Common myeloid progenitor, CD34-positive (primary cell): ENCODE measurements around the gene DDX10.

ENCODE experiments used
- CTCF ChIA-PET: fragments of 350-600 bp; sonication (Branson Sonifier 250); formaldehyde crosslinking; loops from one replicate; lab custom pipeline; 2021; ENCODE audit warnings: antibody characterized with exemption; lab: Charles Lee
- POLR2A ChIA-PET: fragments of 350-600 bp; sonication (Branson Sonifier 250); formaldehyde crosslinking; loops from one replicate; lab custom pipeline; 2021; ENCODE audit warnings: antibody characterized with exemption; lab: Charles Lee
- DNase-seq, 3 donors: peaks; one replicate each; pipeline versions ENCODE4 v3.0.0 to v3.0.0-alpha.2; 2013
- H3K27ac ChIP-seq, 2 experiments: 1 replicate in 1 of 2; 2 replicates in 1 of 2; pipeline ENCODE4 v1.7.0; 2013; ENCODE audit warnings: inconsistent platforms in 2 of 2, low read length in 2 of 2, mild to moderate bottlenecking in 2 of 2, low read depth in 1 of 2, moderate library complexity in 1 of 2; ENCODE audit not compliant: severe bottlenecking in 2 of 2, insufficient read depth in 1 of 2, poor library complexity in 1 of 2
- H3K27me3 ChIP-seq, 5 experiments: replicated peaks in 2 of 5; 1 replicate in 3 of 5; 2 replicates in 2 of 5; pipeline versions ENCODE4 v1.6.1 to v1.7.0; 2013; ENCODE audit warnings: low read length in 4 of 5, mild to moderate bottlenecking in 2 of 5, moderate library complexity in 2 of 5, inconsistent platforms in 1 of 5; ENCODE audit not compliant: insufficient read depth in 5 of 5, control insufficient read depth in 4 of 5
- H3K36me3 ChIP-seq, 4 experiments: 1 replicate in 2 of 4; 2 replicates in 2 of 4; pipeline versions ENCODE4 v1.6.1 to v1.7.0; 2013; ENCODE audit warnings: low read length in 3 of 4, control low read depth in 1 of 4, mild to moderate bottlenecking in 1 of 4; ENCODE audit not compliant: control insufficient read depth in 4 of 4, insufficient read depth in 4 of 4
- H3K4me1 ChIP-seq, 4 experiments: 1 replicate in 3 of 4; 2 replicates in 1 of 4; pipeline versions ENCODE4 v1.6.1 to v1.7.1; 2013; ENCODE audit warnings: low read length in 3 of 4, mild to moderate bottlenecking in 3 of 4, control low read depth in 1 of 4, inconsistent platforms in 1 of 4, moderate library complexity in 1 of 4; ENCODE audit not compliant: control insufficient read depth in 4 of 4, insufficient read depth in 4 of 4; ENCODE audit errors: control extremely low read depth in 1 of 4
- H3K4me3 ChIP-seq, 7 experiments: 1 replicate in 4 of 7; 2 replicates in 3 of 7; pipeline versions ENCODE4 v1.5.1 to v1.7.0; 2013; ENCODE audit warnings: mild to moderate bottlenecking in 7 of 7, low read length in 6 of 7, moderate library complexity in 6 of 7, inconsistent platforms in 2 of 7, low read depth in 2 of 7, control low read depth in 1 of 7; ENCODE audit not compliant: insufficient read depth in 4 of 7, control insufficient read depth in 1 of 7; ENCODE audit errors: extremely low read depth in 1 of 7
- H3K9me3 ChIP-seq, 5 experiments: 1 replicate in 4 of 5; 2 replicates in 1 of 5; pipeline versions ENCODE4 v1.6.1 to v1.7.1; 2013; ENCODE audit warnings: low read length in 4 of 5, mild to moderate bottlenecking in 2 of 5, inconsistent platforms in 1 of 5, low read depth in 1 of 5, moderate library complexity in 1 of 5; ENCODE audit not compliant: control insufficient read depth in 4 of 5, insufficient read depth in 2 of 5; ENCODE audit errors: control extremely low read depth in 1 of 5
- WGBS: methylation state at CpG from one replicate; pipeline ENCODE4 v1.1.5; 2013; ENCODE audit not compliant: insufficient coverage; 5-methylcytosine and 5-hydroxymethylcytosine counted together

Gene DDX10

GRCh38 chr11:108669711-108670110, 4.8 kb downstream of the DDX10 start:
- ChIA-PET CTCF (interaction anchor here (1.5 kb wide), 1 partner anchor 20 kb away, joined by 3 read pairs; no protein-coding TSS in a partner anchor), POLR2A (no interaction called here)
- no peak for DNase-seq
- no peaks in the 10 kb centered on the region for H3K27me3 ChIP-seq
- H3K4me3 ChIP-seq: no peak overlapping the region
- no peaks in the 10 kb centered on the region for H3K9me3 ChIP-seq
- 98% methylated on average over 6 of the region's 7 CpGs for WGBS
- H3K36me3 ChIP-seq: peaks cover 0 to 19% (median 8%) of the 10 kb centered on the region in 4 experiments
- no peak overlapping the region for H3K27ac ChIP-seq
- peaks cover 6 to 21% (median 11%) of the 10 kb centered on the region in 4 experiments for H3K4me1 ChIP-seq

DNA sequence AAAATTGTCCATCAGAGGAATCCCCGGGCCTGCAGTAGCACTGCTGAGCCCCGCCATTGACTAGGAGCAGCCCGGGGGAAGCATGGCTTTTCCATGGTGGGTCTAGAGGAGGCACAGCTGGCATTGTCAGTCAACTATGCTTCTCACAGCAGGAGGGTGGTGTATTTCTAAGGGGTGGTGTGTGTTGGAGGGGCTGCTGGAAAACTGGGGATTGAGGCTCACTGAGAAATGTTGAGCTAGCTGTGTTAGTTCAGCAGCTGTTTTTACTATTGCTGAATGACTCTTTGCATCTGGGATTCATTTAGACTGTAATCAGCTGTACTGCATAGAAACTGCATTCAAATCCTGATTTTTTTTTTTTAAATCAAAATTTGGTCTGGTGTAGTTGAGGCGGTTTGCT, 5.6 kb downstream of the DDX10 start:
- Histone ChIP-seq H3K4me3 (no peak overlapping the region), H3K9me3 (no peaks in the 10 kb centered on the region), H3K36me3 (peaks cover 0 to 25% (median 9%) of the 10 kb centered on the region in 4 experiments), H3K4me1 (peaks cover 5 to 20% (median 11%) of the 10 kb centered on the region in 4 experiments), H3K27ac (no peak overlapping the region), H3K27me3 (no peaks in the 10 kb centered on the region)
- no peak for DNase-seq
- WGBS: 93% methylated on average over 3 of the region's 4 CpGs
- POLR2A ChIA-PET: interaction anchor here (0.7 kb wide), 1 partner anchor 30 kb away, joined by 4 read pairs; no protein-coding TSS in a partner anchor
- CTCF ChIA-PET: interaction anchor here (0.6 to 1.5 kb wide), 2 partner anchors 11 to 20 kb away, joined by 3 to 4 read pairs; no protein-coding TSS in a partner anchor

DNA sequence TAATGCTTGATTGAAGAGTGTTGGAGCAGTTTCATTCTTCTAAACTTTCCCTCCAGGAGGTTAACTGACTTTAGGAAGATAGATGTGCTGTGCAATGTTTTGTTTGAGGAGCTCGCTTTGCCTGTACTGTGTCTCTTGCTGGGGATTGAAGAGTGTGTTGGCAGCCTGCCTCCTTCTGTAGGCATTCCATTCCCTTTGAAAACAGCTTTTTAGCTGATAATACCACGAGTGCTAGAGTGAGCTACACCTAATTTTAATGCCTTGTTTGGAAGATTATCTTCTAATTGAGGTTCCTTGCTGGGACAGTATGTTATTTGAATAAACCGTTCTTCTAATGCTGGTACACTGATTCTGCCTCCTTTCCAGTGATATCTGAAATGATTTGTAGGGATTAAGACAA, 7.2 kb downstream of the DDX10 start:
- Histone ChIP-seq H3K4me3 (no peak overlapping the region), H3K27ac (no peak overlapping the region), H3K27me3 (no peaks in the 10 kb centered on the region), H3K4me1 (peaks cover 0 to 7% (median 0%) of the 10 kb centered on the region in 4 experiments), H3K36me3 (peaks cover 10 to 37% (median 18%) of the 10 kb centered on the region in 4 experiments), H3K9me3 (no peaks in the 10 kb centered on the region)
- POLR2A ChIA-PET: no interaction called here
- CTCF ChIA-PET: no interaction called here
- DNase-seq: no peak
- 87% methylated on average over 3 of the region's 3 CpGs for WGBS

DNA sequence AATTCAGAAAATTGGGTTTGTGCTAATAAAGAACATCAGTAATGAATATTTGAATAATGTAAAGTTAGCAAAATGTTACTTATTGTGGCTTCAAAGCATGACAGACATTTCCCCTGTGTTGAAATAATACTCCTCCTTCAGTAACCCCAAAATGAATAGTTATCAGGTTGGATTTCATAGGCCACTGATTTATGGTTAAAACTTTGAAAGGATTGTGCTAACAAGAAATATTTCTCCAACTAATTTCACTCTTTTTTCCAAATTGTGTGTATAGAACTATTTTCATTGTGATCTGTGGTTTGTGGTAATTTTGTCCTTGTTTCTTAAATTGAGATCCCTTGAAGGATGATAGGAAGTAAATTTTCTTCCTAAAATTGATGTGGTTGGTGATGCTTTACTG, 7.9 kb downstream of the DDX10 start:
- CTCF ChIA-PET: no interaction called here

DNA sequence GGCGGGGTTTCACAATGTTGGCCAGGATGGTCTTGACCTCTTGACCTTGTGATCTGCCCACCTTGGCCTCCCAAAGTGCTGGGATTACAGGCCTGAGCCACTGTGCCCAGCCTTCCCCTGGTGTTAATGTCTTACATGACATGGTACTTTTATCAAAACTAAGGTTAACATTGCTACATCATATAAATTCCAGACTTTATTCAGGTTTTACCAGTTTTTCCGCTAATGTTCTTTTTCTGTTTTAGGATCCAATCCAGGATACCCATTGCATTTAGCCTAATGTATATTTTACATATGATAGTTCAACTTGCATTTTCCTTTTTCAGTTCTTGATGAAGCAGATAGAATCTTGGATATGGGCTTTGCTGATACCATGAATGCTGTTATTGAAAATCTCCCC, 14.2 kb downstream of the DDX10 start:
- ChIA-PET CTCF (no interaction called here), POLR2A (no interaction called here)
- H3K27me3 ChIP-seq: no peaks in the 10 kb centered on the region
- H3K36me3 ChIP-seq: peaks cover 6 to 52% (median 33%) of the 10 kb centered on the region in 4 experiments
- DNase-seq: no peak
- whole genome bisulfite sequencing: no CpG with 5 or more reads among the region's 2 CpGs
- H3K9me3 ChIP-seq: no peaks in the 10 kb centered on the region
- no peaks in the 10 kb centered on the region for H3K4me1 ChIP-seq
- H3K27ac ChIP-seq: no peak overlapping the region
- H3K4me3 ChIP-seq: no peak overlapping the region

More for the DNA sequence above, 7.9 kb downstream of the DDX10 start:
- Histone ChIP-seq H3K27ac (no peak overlapping the region), H3K4me1 (peaks cover 0 to 7% (median 0%) of the 10 kb centered on the region in 4 experiments), H3K27me3 (no peaks in the 10 kb centered on the region), H3K4me3 (no peak overlapping the region), H3K9me3 (no peaks in the 10 kb centered on the region), H3K36me3 (peaks cover 6 to 38% (median 22%) of the 10 kb centered on the region in 4 experiments)
- POLR2A ChIA-PET: no interaction called here
- no peak for DNase-seq

GRCh38 chr11:108680271-108680670, 15.4 kb downstream of the DDX10 start:
- POLR2A ChIA-PET: no interaction called here
- Histone ChIP-seq H3K9me3 (no peaks in the 10 kb centered on the region), H3K4me3 (no peak overlapping the region), H3K4me1 (no peaks in the 10 kb centered on the region), H3K27ac (no peak overlapping the region), H3K27me3 (no peaks in the 10 kb centered on the region), H3K36me3 (peaks cover 5 to 52% (median 31%) of the 10 kb centered on the region in 4 experiments)
- DNase-seq: no peak
- 100% methylated on average over 1 of the region's 1 CpG for WGBS
- CTCF ChIA-PET: interaction anchor here (1.0 kb wide), 1 partner anchor 11 kb away, joined by 3 read pairs; no protein-coding TSS in a partner anchor

DNA sequence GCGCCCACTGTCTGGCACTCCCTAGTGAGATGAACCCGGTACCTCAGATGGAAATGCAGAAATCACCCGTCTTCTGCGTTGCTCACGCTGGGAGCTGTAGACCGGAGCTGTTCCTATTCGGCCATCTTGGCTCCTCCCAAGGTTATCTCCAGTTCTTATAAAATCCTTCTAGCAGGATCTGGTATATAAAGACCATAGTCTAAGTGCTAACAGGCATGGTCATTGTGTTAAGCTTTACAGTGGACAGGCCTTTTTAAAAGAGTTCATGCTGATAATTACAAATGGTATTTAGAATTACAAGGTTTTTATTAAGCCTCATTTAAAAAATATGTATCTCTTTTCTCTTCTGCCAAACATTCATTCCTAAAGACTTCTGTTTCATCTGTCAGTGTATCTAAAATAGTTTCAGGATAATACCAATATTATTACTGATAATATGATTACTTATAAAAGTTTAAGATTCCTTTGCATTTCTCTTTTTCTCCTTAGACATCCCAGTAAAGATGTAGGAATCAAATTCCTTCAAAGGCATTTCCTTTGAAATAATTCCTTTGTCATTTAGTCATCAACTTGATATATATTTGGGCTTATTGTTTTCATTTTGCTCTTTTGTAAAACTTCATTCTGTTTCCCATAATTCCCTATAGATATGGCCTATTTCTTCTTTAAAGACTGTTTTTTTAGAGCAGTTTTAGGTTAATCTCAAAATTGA, 20.7 kb downstream of the DDX10 start:
- WGBS: no CpG with 5 or more reads among the region's 7 CpGs
- POLR2A ChIA-PET: no interaction called here
- CTCF ChIA-PET: no interaction called here
- Histone ChIP-seq H3K4me1 (no peaks in the 10 kb centered on the region), H3K27ac (no peak overlapping the region), H3K27me3 (no peaks in the 10 kb centered on the region), H3K4me3 (no peak overlapping the region), H3K9me3 (peaks cover 0 to 7% (median 0%) of the 10 kb centered on the region in 5 experiments), H3K36me3 (peaks cover 7 to 43% (median 30%) of the 10 kb centered on the region in 4 experiments)
- no peak for DNase-seq
